Measurements from ENCODE around the gene KLK12.

KLK12 gene

DNA sequence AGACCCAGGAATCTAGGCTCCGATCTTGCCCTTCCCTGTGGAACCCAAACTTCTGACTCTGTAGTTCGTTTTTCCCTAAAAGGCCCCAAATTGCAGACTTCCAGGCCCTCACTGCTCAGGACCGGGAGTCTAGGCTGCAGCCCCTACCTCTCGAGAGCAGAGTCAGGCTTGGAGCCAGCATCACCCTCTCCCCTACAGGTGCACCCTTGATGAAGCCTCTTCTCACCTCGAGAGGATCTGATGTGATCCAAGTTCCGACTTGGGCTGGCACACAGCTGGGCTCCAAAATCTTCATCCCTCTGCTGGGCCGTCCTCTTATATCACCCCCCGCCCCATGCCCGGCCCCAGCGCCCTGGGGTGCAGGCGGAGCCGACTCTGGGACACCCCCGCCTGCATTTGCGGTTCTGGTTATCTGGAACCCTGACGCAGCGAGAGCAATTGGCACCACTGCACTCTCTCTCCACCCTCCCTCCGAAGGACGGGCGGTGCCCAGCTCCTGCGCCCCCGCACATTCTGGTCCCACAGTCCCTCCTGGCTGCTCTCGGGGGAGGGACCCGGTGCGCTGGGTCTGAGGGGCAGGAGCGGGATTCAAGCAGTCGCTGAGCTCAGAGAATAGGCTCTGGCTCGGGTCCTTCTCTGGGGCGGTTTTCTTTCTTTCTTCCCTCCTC, 51.0 kb downstream of the KLK12 start, which contains the start of gene KLK7:
TSS of gene KLK7 (minus strand) at position 293 of the 668 bp plus-strand sequence. CDS start 1,518 bp downstream, outside the sequence.
- Histone ChIP-seq H3K36me3 (ENCODE audit: insufficient read depth, insufficient read length, low read length) (no peaks in the 10 kb centered on the region), H3K4me3 (ENCODE audit: insufficient read length, low read depth) (no peak within 1 kb of the TSS), H3K9ac (ENCODE audit: insufficient read length, low read depth) (no peak within 1 kb of the TSS), H3K9me3 (ENCODE audit: insufficient read depth, low read length) (no peaks in the 10 kb centered on the region), H3K27me3 (ENCODE audit: insufficient read depth, insufficient read length) (no peaks in the 10 kb centered on the region), H3K4me1 (ENCODE audit: insufficient read depth, insufficient read length) (peaks cover 6% of the 10 kb centered on the region)
- no peak for DNase-seq (ENCODE audit: low read depth, low spot score)
- TF ChIP-seq ZNF274 (IDR thresholded peaks at IDR 0.05; ENCODE audit: low read depth, low read length) (no peak), SUZ12 (IDR thresholded peaks at IDR 0.05; ENCODE audit: extremely low read depth, insufficient read depth, insufficient read length) (no peak), YY1 (IDR thresholded peaks at IDR 0.05; ENCODE audit: insufficient read depth, insufficient read length) (no peak)

DNA sequence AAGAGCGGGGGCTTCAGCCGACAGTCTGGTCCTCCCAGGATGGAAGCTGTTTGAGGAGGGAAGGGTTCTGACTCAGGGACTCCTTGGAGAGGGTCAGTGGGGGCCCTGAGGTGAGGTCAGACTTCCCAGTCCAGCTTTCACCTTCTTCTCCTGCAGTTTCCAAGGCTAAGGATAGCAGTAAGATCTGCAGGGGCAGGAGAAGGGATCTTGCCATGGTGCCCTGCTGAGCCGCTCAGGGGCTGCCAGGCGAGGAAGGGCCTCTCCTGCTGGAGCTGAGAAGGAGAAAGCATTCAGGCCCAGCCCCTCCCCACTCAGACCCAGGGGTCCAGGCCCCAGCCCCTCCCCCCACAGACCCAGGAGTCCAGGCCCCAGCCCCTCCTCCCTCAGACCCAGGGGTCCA, 52.6 kb downstream of the KLK12 start:
- TF ChIP-seq YY1 (IDR thresholded peaks at IDR 0.05; ENCODE audit: insufficient read depth, insufficient read length) (no peak), SUZ12 (IDR thresholded peaks at IDR 0.05; ENCODE audit: extremely low read depth, insufficient read depth, insufficient read length) (no peak), ZNF274 (IDR thresholded peaks at IDR 0.05; ENCODE audit: low read depth, low read length) (no peak)
- no peaks in the 10 kb centered on the region for H3K36me3 ChIP-seq (ENCODE audit: insufficient read depth, insufficient read length, low read length)
- no peak overlapping the region for H3K4me3 ChIP-seq (ENCODE audit: insufficient read length, low read depth)
- H3K9ac ChIP-seq (ENCODE audit: insufficient read length, low read depth) = no peak overlapping the region
- no peaks in the 10 kb centered on the region for H3K9me3 ChIP-seq (ENCODE audit: insufficient read depth, low read length)
- H3K4me1 ChIP-seq (ENCODE audit: insufficient read depth, insufficient read length) = peaks cover 6% of the 10 kb centered on the region
- no peaks in the 10 kb centered on the region for H3K27me3 ChIP-seq (ENCODE audit: insufficient read depth, insufficient read length)
- no peak for DNase-seq (ENCODE audit: low read depth, low spot score)

DNA sequence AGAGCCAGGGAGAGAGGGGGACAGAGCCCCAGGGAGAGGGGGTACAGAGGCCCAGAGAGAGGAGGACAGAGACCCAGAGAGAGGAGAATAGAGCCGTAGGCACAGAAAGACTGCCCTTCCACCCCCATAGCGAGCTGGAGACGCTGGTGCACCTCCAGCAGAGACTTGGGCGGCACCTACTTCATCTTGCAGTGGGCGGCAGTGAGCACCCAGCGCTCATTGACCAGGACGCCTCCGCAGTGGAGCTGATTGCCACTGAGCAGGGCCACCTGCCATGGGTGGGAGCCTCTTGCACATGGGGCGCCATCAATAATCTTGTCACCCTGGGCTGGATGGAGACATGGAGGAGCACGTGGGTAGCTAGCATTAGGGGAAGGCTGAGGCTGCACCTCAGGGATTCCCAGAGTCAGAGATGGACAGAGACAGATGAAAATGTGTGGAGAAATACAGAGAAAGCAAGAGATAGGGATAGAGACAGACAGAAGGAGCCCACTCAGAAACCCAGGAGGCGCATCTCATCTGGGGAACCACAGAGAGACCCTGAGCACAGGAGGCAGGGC, 53.1 kb downstream of the KLK12 start:
- H3K4me1 ChIP-seq (ENCODE audit: insufficient read depth, insufficient read length) = peaks cover 6% of the 10 kb centered on the region
- DNase-seq (ENCODE audit: low read depth, low spot score) = no peak
- no peaks in the 10 kb centered on the region for H3K9me3 ChIP-seq (ENCODE audit: insufficient read depth, low read length)
- no peak for TF ChIP-seq SUZ12 (IDR thresholded peaks at IDR 0.05; ENCODE audit: extremely low read depth, insufficient read depth, insufficient read length)
- no peak for TF ChIP-seq ZNF274 (IDR thresholded peaks at IDR 0.05; ENCODE audit: low read depth, low read length)
- TF ChIP-seq YY1 (IDR thresholded peaks at IDR 0.05; ENCODE audit: insufficient read depth, insufficient read length) = no peak
- H3K27me3 ChIP-seq (ENCODE audit: insufficient read depth, insufficient read length) = no peaks in the 10 kb centered on the region
- no peaks in the 10 kb centered on the region for H3K36me3 ChIP-seq (ENCODE audit: insufficient read depth, insufficient read length, low read length)
- H3K9ac ChIP-seq (ENCODE audit: insufficient read length, low read depth) = no peak overlapping the region
- H3K4me3 ChIP-seq (ENCODE audit: insufficient read length, low read depth) = no peak overlapping the region

DNA sequence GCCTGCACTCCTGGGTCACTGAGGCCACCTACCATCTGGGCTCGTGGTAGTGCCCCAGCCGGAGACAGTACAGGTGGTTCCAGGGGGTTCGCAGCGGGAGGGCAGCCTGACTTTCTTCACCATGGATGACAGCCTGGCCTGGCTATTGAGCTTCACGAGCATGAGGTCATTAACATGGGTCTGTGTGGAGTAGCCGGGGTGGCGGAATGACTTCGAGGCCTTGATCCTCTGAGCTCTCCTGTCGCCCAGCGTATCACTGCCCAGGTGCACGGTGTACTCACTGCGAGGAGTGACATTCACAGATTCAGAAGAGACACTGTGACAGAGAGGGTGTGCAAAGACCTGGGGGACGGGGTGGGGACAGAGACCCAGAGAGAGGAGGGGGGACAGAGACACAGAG, 54.6 kb downstream of the KLK12 start:
- H3K27me3 ChIP-seq (ENCODE audit: insufficient read depth, insufficient read length) = no peaks in the 10 kb centered on the region

DNA sequence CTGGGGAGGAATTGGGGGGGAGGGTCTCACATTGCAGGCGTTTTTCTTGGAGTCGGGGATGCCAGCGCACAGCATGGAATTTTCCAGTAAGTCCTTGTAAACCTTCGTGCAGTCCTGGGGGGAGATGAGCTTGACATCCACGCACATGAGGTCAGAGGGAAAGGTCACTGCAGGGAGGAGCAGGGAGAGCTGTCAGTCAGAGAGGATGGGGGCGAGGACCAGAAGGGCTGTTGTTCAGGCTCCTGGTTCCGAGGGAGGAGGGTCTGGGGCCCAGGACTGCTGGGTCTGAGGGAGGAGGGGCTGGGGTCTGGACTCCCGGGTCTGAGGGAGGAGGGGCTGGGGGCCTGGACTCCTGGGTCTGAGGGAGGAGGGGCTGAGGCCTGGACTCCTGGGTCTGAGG, 55.0 kb downstream of the KLK12 start:
- no peak overlapping the region for H3K9ac ChIP-seq (ENCODE audit: insufficient read length, low read depth)
- TF ChIP-seq ZNF274 (IDR thresholded peaks at IDR 0.05; ENCODE audit: low read depth, low read length) = no peak
- no peak for TF ChIP-seq SUZ12 (IDR thresholded peaks at IDR 0.05; ENCODE audit: extremely low read depth, insufficient read depth, insufficient read length)
- no peak for TF ChIP-seq YY1 (IDR thresholded peaks at IDR 0.05; ENCODE audit: insufficient read depth, insufficient read length)
- no peaks in the 10 kb centered on the region for H3K36me3 ChIP-seq (ENCODE audit: insufficient read depth, insufficient read length, low read length)
- DNase-seq (ENCODE audit: low read depth, low spot score) = no peak
- peaks cover 9% of the 10 kb centered on the region for H3K4me1 ChIP-seq (ENCODE audit: insufficient read depth, insufficient read length)
- H3K27me3 ChIP-seq (ENCODE audit: insufficient read depth, insufficient read length) = no peaks in the 10 kb centered on the region
- no peaks in the 10 kb centered on the region for H3K9me3 ChIP-seq (ENCODE audit: insufficient read depth, low read length)
- no peak overlapping the region for H3K4me3 ChIP-seq (ENCODE audit: insufficient read length, low read depth)

More for the DNA sequence above, 54.6 kb downstream of the KLK12 start:
- no peak for DNase-seq (ENCODE audit: low read depth, low spot score)
- Histone ChIP-seq H3K4me1 (ENCODE audit: insufficient read depth, insufficient read length) (peaks cover 9% of the 10 kb centered on the region), H3K4me3 (ENCODE audit: insufficient read length, low read depth) (no peak overlapping the region), H3K9ac (ENCODE audit: insufficient read length, low read depth) (no peak overlapping the region), H3K9me3 (ENCODE audit: insufficient read depth, low read length) (no peaks in the 10 kb centered on the region), H3K36me3 (ENCODE audit: insufficient read depth, insufficient read length, low read length) (no peaks in the 10 kb centered on the region)
- TF ChIP-seq SUZ12 (IDR thresholded peaks at IDR 0.05; ENCODE audit: extremely low read depth, insufficient read depth, insufficient read length) (no peak), YY1 (IDR thresholded peaks at IDR 0.05; ENCODE audit: insufficient read depth, insufficient read length) (no peak), ZNF274 (IDR thresholded peaks at IDR 0.05; ENCODE audit: low read depth, low read length) (no peak)

Measured in NT2/D1 (cell line).